GF-D8 (cell line): Measurements from ENCODE around the gene CLK3.
"Not testable (repeated sequence)": the region's sequence is repeated elsewhere in the genome, so short reads cannot be mapped to it uniquely, and the experiment has no call there.

Experiments
- DNase-seq: peaks from one replicate; lab custom pipeline; 2025; lab: John Stamatoyannopoulos, UW

The CLK3 gene

GRCh38 chr15:74615508-74616365 is at the start of gene CLK3:
TSS of gene CLK3 (plus strand) at chr15:74615836. CDS start at chr15:74619197, 3,361 bp downstream.
- peak; percentile 61 for DNase-seq

GRCh38 chr15:74568594-74568993 is 47.0 kb upstream of the CLK3 start:
- no peak for DNase-seq

GRCh38 chr15:74569731-74570070 is 45.9 kb upstream of the CLK3 start:
- DNase-seq = no peak

GRCh38 chr15:74571191-74571590 is 44.4 kb upstream of the CLK3 start:
- DNase-seq = no peak

- no peak for DNase-seq
Measured at GRCh38 chr15:74573987-74574386, 41.6 kb upstream of the CLK3 start.

GRCh38 chr15:74578496-74578994 is 37.1 kb upstream of the CLK3 start:
- DNase-seq = no peak

- DNase-seq = no peak
Measured at GRCh38 chr15:74579001-74579400, 36.6 kb upstream of the CLK3 start.

- DNase-seq = no peak
Measured at GRCh38 chr15:74580538-74581350, 34.9 kb upstream of the CLK3 start.

- no peak for DNase-seq
Measured at GRCh38 chr15:74584204-74584603, 31.4 kb upstream of the CLK3 start.

GRCh38 chr15:74584779-74585178 is 30.9 kb upstream of the CLK3 start:
- no peak for DNase-seq

- DNase-seq = no peak
Measured at GRCh38 chr15:74585191-74585590, 30.4 kb upstream of the CLK3 start.

- DNase-seq = no peak
Measured at GRCh38 chr15:74585857-74586256, 29.8 kb upstream of the CLK3 start.

- DNase-seq = no peak
Measured at GRCh38 chr15:74589826-74590225, 25.8 kb upstream of the CLK3 start.

- DNase-seq = no peak
Measured at GRCh38 chr15:74592222-74592621, 23.4 kb upstream of the CLK3 start.

- DNase-seq = no peak
Measured at GRCh38 chr15:74593122-74593521, 22.5 kb upstream of the CLK3 start.

GRCh38 chr15:74594455-74594854 is 21.2 kb upstream of the CLK3 start:
- DNase-seq = no peak

- DNase-seq = no peak
Measured at GRCh38 chr15:74595271-74595670, 20.4 kb upstream of the CLK3 start.

- DNase-seq = not testable (repeated sequence)
Measured at GRCh38 chr15:74596736-74597135, 18.9 kb upstream of the CLK3 start.

- DNase-seq = not testable (repeated sequence)
Measured at GRCh38 chr15:74597146-74597705, 18.4 kb upstream of the CLK3 start.

- DNase-seq = peak; percentile 52
Measured at GRCh38 chr15:74598126-74598842, 17.4 kb upstream of the CLK3 start.

GRCh38 chr15:74599156-74599555 is 16.5 kb upstream of the CLK3 start:
- DNase-seq = no peak
